ENCODE data around the gene PTPMT1.

PTPMT1 gene

GRCh38 chr11:47586098-47586855 lies 20.9 kb downstream of the PTPMT1 start, which contains the start of gene FAM180B:
FAM180B (plus strand) TSS chr11:47586678; CDS start chr11:47586769, 91 bp downstream.
- DNase-seq = no peak

GRCh38 chr11:47587039-47587716 lies 21.8 kb downstream of the PTPMT1 start:
- no peak for DNase-seq

GRCh38 chr11:47587723-47588326 lies 22.4 kb downstream of the PTPMT1 start:
- DNase-seq = no peak

GRCh38 chr11:47589118-47589517 lies 23.7 kb downstream of the PTPMT1 start:
- DNase-seq = no peak

- DNase-seq = no peak
Observed at GRCh38 chr11:47589584-47589976, 24.2 kb downstream of the PTPMT1 start.

GRCh38 chr11:47589977-47590861 lies 24.8 kb downstream of the PTPMT1 start:
- no peak for DNase-seq

DNA sequence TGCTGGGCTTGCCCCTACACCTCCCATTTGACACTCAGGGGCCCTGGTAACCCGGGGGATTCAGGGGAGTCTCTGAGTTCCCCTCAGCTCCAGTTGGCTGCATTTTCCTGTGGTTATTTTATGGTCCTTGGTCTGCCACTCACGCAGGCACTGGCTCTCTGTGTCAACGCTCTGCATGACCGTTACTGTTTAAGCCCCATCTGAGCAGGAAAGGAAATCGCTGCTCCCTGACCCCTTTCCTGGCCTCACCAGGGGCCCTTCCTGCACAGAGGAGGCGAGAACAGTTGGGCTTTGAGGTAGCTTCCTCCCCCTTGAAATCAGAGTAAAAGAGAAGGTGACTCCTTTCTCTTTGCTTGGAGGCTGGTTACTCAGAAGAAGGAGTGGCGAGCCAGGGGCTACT lies 26.4 kb downstream of the PTPMT1 start:
- no peak for DNase-seq

DNA sequence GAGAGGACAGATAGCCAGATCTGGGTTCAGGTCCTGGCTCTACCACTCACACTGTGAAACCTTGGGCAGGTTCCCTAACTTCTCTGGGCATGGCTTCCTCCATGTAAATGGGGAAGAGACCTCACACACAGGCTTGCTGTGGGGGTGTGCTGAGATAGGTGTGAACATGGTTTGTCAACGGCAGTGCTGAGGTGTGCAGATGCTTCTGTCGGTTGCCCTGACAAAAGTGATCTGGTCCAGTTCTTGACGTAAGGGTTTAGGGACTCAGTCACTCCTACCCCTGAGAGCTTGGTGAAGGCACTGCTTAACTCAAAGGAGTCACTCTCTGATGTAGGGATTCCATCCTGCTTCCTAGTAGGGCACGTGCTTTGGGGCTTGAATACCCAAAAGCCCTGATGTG lies 26.9 kb downstream of the PTPMT1 start:
- DNase-seq = no peak

- no peak for DNase-seq
Observed at GRCh38 chr11:47592970-47593369, 27.6 kb downstream of the PTPMT1 start.

DNA sequence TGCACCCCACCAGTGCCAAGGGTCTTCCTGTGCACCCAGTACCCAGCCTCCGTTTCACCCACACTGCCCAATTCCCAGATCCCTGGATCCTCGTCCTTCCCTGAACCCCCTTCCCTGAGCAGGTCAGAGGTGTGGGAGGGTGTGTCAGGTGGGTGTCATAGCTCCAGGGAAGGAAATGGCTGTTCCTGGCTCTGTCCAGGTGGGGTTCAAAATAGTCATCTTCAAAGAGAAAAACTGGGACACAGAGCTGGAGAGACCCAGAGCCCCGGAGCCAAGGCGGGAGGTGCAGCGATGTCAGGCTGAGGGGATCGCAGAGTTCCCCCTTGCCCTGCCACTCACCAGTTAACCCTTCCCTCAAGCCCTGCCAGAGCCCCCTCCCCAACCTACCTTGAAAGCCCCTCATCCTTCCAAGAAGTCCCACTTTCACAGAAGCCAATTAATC lies 28.1 kb downstream of the PTPMT1 start:
- DNase-seq = no peak

DNA sequence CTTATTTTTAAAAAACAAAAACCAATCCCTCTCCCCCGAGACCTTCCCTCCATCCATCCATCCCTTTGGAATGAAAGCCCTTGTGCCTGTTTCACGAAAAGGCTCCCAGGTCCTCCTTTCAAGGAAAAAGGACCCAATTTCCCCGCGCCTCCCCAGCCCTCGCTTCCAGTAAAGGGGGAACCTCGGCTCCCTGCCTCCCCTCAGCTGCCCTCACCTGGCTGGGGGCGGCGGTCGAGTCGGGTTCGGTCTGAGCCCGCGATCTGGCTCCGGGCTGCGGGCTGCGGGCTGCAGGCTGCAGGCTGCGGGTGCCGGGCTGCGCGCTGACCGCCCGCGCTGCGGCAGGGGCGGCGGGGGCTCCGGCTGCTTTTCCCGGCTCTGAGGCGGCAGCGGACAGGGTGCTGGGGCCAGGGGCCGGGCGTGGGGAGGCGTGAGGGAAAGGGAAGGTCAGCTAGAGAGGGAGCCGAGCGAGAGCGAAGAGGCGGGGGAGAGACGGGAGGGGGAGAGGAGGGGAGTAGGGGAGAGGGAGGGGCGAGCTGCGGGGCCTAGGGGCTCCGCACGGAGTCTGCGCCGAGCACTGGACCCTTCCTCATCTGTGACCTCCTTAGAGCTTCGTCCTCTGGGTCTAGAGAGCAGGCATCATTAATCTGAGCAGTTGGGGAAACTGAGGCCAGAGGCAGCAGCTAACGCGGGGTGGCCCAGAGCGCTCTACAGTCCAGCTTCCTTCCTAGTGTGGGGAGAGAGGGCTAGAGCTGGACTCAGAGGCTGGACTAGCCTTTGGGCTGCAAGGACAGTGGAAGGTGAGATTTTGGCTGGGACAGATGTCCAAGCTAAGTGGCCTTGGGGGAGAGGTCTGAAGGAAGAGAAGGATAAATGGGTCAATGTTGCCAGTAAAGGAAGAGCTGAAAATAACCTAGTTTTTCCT lies 28.8 kb downstream of the PTPMT1 start, which contains the start of gene C1QTNF4:
TSS of gene C1QTNF4 (minus strand) at position 478 of the 922 bp plus-strand sequence. CDS start 3,601 bp downstream, outside the sequence.
- no peak for DNase-seq

DNA sequence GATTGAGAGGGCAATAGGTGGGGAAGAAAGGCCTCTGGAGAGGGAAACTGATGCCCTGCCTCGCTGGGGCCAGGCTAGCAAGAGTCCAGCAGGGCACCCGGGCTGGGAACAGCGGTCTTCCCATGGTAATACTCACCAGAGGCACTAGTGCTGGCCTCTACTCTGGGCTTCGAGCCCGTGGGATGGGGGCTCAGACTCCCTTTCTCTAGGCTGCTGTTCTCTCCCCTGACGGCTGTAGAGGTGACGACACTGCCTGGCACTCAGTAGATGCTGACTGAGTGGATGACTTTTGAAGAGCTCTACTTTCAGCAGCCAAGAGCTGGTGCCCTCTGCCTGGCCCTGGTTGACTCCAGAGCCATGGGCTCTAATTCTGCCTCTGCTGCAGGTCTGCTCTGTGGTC lies 29.6 kb downstream of the PTPMT1 start:
- DNase-seq = no peak

- DNase-seq = no peak
Observed at GRCh38 chr11:47595967-47596366, 30.6 kb downstream of the PTPMT1 start.

- DNase-seq = no peak
Observed at GRCh38 chr11:47599902-47600301, 34.5 kb downstream of the PTPMT1 start.

DNA sequence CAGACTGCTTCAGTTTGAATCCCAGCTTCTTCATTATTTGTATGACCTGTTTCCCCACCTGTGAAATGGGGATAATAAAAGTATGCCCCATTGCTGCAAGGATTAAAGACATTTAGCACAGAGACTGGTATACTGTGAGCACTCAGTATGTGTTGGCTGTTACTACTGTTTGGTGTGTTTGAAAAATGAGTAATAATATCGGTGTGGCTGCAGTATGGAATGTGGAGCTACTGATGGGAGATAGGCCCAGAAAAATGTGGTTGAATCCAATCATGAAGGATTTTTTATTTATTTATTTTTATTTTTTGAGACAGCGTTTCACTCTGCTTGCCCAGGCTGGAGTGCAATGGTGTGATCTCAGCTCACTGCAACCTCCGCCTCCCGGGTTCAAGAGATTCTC lies 37.9 kb downstream of the PTPMT1 start:
- no peak for DNase-seq

DNA sequence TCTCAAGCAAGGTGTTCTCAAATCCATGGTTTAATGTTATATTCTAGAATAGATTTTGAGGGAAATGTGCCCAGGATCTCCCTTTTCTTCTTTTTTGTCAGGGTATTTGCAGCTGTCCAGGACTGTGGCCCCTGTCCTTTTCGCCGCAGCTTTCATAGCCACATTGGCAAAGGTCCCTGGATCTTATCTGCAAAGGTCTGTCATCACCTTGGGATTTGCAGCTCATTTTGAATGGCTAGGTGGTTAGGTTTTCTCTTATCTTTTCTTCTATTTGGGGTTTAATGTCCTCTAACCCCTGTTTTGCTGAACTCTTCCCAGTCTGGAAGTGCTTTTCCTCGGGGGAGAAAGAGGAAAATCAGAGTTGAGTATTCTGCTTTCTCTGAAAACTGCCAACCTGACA lies 40.5 kb downstream of the PTPMT1 start:
- no peak for DNase-seq

- no peak for DNase-seq
Observed at GRCh38 chr11:47606731-47607130, 41.3 kb downstream of the PTPMT1 start.

DNA sequence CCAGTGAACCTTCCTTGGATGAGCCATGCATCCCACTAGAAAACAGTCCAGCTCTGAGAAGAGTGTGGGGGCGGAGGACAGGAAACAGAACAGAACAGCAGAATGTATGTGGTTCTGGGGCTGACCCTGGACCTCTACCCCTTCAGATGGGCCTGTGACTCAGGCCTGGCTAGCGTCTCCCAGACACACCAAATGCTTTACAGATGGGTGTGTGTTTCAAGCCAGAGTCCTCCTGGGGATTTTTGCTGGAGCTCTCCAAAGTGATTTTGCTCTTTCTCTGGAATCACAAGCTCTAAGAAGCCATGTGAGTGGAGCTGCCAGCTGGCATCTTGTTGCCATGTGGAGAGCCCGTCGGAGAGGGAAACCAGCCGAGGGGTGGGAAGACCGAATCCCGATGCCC lies 42.0 kb downstream of the PTPMT1 start:
- DNase-seq = no peak

DNA sequence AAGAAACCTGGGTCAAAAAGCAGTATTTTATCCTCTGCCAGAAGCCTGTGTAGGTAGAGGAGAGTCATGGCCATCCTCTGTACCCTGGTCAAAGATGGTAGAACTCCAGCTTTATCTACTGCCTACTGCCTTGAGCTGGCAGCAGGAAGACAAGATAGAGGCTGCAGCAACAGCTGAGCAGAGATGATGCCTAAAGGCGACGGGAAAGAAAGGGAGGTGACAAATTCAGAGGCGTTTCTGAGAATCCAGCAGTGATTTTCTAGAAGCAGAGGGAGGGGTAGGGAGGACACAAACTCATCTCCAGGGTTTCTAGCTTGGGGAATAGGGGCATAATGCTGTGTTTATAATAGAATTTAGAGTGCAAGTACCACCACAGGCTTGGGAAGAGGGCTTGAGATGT lies 44.3 kb downstream of the PTPMT1 start:
- DNase-seq = no peak

GRCh38 chr11:47611348-47611794 lies 46.0 kb downstream of the PTPMT1 start:
- no peak for DNase-seq

GRCh38 chr11:47615249-47615648 lies 49.9 kb downstream of the PTPMT1 start:
- DNase-seq = no peak
